Astrocyte of the cerebellum (primary cell): ENCODE measurements around the gene RADIL.
A peak's percentile ranks its signal among the peaks of the same experiment; 100 is the strongest.
"Not testable (repeated sequence)": the region's sequence is repeated elsewhere in the genome, so short reads cannot be mapped to it uniquely, and the experiment has no call there.

ENCODE experiments used
- DNase-seq: peaks from one replicate; pipeline ENCODE4 v3.0.0-alpha.2; 2011; ENCODE audit warnings: low read depth
- H3K4me3 ChIP-seq: 2 replicates; pipeline ENCODE4 v1.5.1; 2011; ENCODE audit warnings: mild to moderate bottlenecking, low read depth, low read length, moderate library complexity
- CTCF ChIP-seq: IDR thresholded peaks from 2 replicates; pipeline ENCODE4 v1.5.1; 2012; ENCODE audit warnings: low read length, low read depth, moderate library complexity, mild to moderate bottlenecking; ENCODE audit errors: missing control alignments
- in situ Hi-C: cut with HindIII; loops from 2 replicates; pipeline ENCODE4 v1.10.0; 2017; ENCODE audit warnings: low sequenced_read_pairs

The RADIL gene

GRCh38 chr7:4797858-4798705, 85.4 kb downstream of the RADIL start:
- H3K4me3 ChIP-seq: no peak overlapping the region
- in situ Hi-C loops: no loop called here
- peak; percentile 75 for TF ChIP-seq CTCF
- no peak for DNase-seq

GRCh38 chr7:4796453-4796852, 87.1 kb downstream of the RADIL start:
- no peak overlapping the region for H3K4me3 ChIP-seq
- DNase-seq: no peak
- in situ Hi-C loops: no loop called here
- TF ChIP-seq CTCF: no peak

DNA sequence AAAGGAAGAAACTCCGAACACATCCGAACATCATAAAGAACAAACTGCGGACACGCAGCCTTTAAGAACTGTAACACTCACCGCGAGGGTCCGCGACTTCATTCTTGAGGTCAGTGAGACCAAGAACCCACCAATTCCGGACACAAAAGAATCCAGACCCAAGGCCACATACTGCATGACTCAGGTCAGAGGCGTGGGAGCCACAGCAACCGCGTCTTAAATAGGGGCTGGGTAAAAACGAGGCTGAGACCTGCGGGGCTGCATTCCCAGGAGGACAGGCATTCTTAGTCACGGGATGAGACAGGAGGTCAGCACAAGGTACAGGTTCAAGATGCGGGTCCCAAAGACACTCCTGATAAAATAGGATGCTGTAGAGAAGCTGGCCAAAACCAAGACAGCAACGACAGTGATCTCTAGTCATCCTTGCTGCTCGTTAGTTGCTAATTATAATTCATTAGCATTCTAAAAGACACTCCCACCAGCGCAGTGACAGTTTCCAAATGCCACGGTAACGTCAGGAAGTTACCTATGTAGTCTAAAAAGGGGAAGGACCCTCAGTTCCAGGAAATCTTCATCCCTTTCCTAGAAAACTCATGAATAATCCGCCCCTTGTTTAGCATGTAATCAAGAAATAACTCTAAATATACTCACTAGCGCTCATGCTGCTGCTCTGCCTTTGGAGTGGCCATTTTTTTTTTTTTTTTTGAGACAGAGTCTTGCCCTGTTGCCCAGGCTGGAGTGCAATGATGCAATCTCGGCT, 88.7 kb downstream of the RADIL start:
- in situ Hi-C loops: no loop called here

GRCh38 chr7:4794171-4794570, 89.3 kb downstream of the RADIL start:
- H3K4me3 ChIP-seq, in situ Hi-C loops, DNase-seq: not testable (repeated sequence)

More for the DNA sequence above, 88.7 kb downstream of the RADIL start:
- no peak for TF ChIP-seq CTCF
- no peak for DNase-seq
- no peak overlapping the region for H3K4me3 ChIP-seq

DNA sequence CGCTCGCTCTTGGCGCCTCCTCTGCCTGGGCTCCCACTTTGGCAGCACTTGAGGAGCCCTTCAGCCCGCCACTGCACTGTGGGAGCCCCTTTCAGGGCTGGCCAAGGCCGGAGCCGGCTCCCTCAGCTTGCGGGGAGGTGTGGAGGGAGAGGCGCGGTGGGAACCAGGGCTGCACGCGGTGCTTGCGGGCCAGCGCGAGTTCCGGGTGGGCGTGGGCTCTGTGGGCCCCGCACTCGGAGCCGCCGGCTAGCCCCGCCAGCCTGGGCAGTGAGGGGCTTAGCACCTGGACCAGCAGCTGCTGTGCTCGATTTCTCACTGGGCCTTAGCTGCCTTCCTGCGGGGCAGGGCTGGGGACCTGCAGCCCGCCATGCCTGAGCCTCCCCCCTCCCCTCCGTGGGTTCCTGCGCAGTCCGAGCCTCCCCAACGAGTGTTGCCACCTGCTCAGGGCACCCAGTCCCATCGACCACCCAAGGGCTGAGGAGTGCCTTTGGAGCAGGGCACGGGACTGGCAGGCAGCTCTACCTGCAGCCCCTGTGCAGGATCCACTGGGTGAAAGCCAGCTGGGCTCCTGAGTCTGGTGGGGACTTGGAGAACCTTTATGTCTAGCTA, 90.0 kb downstream of the RADIL start:
- DNase-seq, in situ Hi-C loops, H3K4me3 ChIP-seq: not testable (repeated sequence)

GRCh38 chr7:4792537-4793126, 90.9 kb downstream of the RADIL start:
- peak overlapping the region; percentile 29 for H3K4me3 ChIP-seq
- no peak for DNase-seq
- in situ Hi-C loops: no loop called here
- TF ChIP-seq CTCF: no peak

DNA sequence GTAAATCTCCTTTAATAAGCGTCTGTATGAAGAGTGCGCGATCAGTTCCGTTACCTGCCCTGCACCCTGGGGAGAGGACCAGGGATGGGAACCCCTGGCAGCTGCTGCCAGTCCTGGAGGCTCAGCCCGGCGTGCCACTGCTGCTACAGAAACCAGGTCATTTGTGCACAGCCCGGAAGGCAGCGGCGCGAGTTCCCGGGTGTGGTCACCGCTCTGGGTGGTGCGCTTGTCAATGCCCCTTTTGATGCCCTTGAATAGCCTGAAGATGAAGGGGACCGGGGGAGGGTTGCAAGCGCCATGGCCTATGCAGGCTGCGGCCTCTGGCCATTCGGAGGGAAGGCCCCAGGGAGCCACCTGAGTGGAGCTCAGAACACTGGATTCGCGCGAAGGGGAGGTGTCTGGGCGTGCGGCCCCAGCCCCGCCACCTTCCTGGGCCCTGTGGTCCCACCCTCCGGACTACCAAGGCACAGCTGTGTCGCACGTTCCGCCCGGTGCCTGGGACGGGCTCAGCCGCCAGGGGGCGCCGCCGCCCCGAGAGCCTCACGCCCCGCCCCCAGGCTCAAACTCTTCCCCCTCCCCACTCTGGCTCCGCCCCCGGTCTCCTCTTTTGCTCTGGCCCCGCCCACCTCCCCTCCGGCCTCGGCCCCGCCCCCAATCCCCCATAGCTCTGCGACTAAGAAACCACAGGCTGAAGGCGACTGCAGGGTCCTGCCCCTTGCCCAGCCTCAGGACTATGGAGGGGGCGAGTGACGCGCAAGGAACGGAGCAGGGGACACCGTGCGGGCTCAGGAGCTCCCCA, 91.6 kb downstream of the RADIL start:
- in situ Hi-C loops: no loop called here
- peak; percentile 66 for TF ChIP-seq CTCF
- DNase-seq: no peak
- peak overlapping the region; percentile 29 for H3K4me3 ChIP-seq
